OCI-LY7 (cell line): ENCODE data around the gene TRAF3IP1. TPM values are rescaled to one million over a fixed set of nuclear protein-coding genes. Genes with fewer than 3 reads are reported as not detected.

Experiments used
- BruUV-seq: library from RNA; stranded (reverse); fragments of 400-500 nt; replicated peaks from 2 replicates; lab custom pipeline; 2021; lab: Mats Ljungman, UMichigan
- CTCF ChIA-PET: fragments of 300-600 bp; sonication (Branson Sonifier 250); formaldehyde crosslinking; loops from one replicate; lab custom pipeline; 2022; ENCODE audit warnings: antibody characterized with exemption; ENCODE audit not compliant: unreplicated experiment; lab: Charles Lee
- POLR2A ChIA-PET: fragments of 300-600 bp; sonication (Branson Sonifier 250); formaldehyde crosslinking; loops from one replicate; lab custom pipeline; 2022; ENCODE audit warnings: antibody characterized with exemption; lab: Charles Lee
- DNase-seq: peaks from one replicate; pipeline ENCODE4 v3.0.0-alpha.2; 2015; ENCODE audit warnings: low spot score
- H2AFZ ChIP-seq: fragments of 200-600 bp; sonication (generic), shearing (Covaris generic); 2 replicates; pipeline ENCODE4 v1.6.1; 2014; ENCODE audit warnings: mild to moderate bottlenecking, antibody characterized with exemption, low read length, moderate library complexity
- H3K27ac ChIP-seq: fragments of 200-600 bp; sonication (generic); 2 replicates; pipeline ENCODE4 v1.5.1; 2014; ENCODE audit warnings: mixed run types, low read depth, mild to moderate bottlenecking, moderate library complexity, low read length, inconsistent platforms; ENCODE audit not compliant: poor library complexity, severe bottlenecking
- H3K36me3 ChIP-seq: fragments of 200-600 bp; sonication (generic); 2 replicates; pipeline ENCODE4 v1.6.1; 2014; ENCODE audit warnings: mild to moderate bottlenecking, antibody characterized with exemption, low read length, moderate library complexity, mixed read lengths; ENCODE audit not compliant: insufficient read depth
- H3K4me1 ChIP-seq: fragments of 200-600 bp; sonication (generic); 2 replicates; pipeline ENCODE4 v1.5.1; 2014; ENCODE audit warnings: mild to moderate bottlenecking, low read length; ENCODE audit not compliant: insufficient read depth, poor library complexity, severe bottlenecking
- H3K4me2 ChIP-seq: fragments of 200-600 bp; sonication (generic); 2 replicates; pipeline ENCODE4 v1.6.1; 2014; ENCODE audit warnings: mild to moderate bottlenecking, low read length
- H3K4me3 ChIP-seq: fragments of 200-600 bp; sonication (generic); 2 replicates; pipeline ENCODE4 v1.5.1; 2014; ENCODE audit warnings: mild to moderate bottlenecking, low read depth, low read length; ENCODE audit not compliant: poor library complexity, severe bottlenecking
- H3K79me2 ChIP-seq: fragments of 200-600 bp; sonication (generic); 2 replicates; pipeline ENCODE4 v1.6.1; 2016; ENCODE audit warnings: low read depth, mild to moderate bottlenecking, low read length, moderate library complexity, mixed read lengths; ENCODE audit not compliant: insufficient read depth
- H3K9me2 ChIP-seq: fragments of 200-600 bp; sonication (generic); 2 replicates; pipeline ENCODE4 v1.6.1; 2016; ENCODE audit warnings: mild to moderate bottlenecking, low read length, mixed read lengths; ENCODE audit not compliant: insufficient read depth
- H3K9me3 ChIP-seq: fragments of 200-600 bp; sonication (generic); 2 replicates; pipeline ENCODE4 v1.6.1; 2014; ENCODE audit warnings: mild to moderate bottlenecking, mixed run types, low read length, mixed read lengths
- H4K20me1 ChIP-seq: fragments of 200-600 bp; sonication (generic); 2 replicates; pipeline ENCODE4 v1.6.1; 2014; ENCODE audit warnings: mild to moderate bottlenecking, antibody characterized with exemption, low read length, moderate library complexity, mixed read lengths; ENCODE audit not compliant: insufficient read depth
- CTCF ChIP-seq: fragments of 200-600 bp; sonication (generic); conservative IDR thresholded peaks from 2 replicates; pipeline ENCODE4 v1.5.1; 2014; ENCODE audit warnings: mild to moderate bottlenecking, antibody characterized with exemption, low read length, moderate library complexity, mixed read lengths
- EZH2phosphoT487 ChIP-seq: fragments of 200-600 bp; sonication (generic); IDR thresholded peaks from 2 replicates; pipeline ENCODE4 v1.6.1; 2018; ENCODE audit warnings: low read depth, borderline replicate concordance, mild to moderate bottlenecking, mixed run types, antibody characterized with exemption, low read length, moderate library complexity, mixed read lengths
- intact Hi-C: fragments of 100-400 bp; cut with micrococcal nuclease; formaldehyde crosslinking; loops from one replicate; pipeline ENCODE4 v1.10.0; 2022; ENCODE audit not compliant: unreplicated experiment
- total RNA-seq, 2 experiments: library from RNA; depleted of rRNA in 1 of 2; stranded (reverse); fragments of >200 nt in 1 of 2; shearing (Covaris generic) in 1 of 2; gene quantifications; 2 replicates each; pipeline ENCODE4 v1.2.3, GENCODE V29; 2014 to 2022

TRAF3IP1 gene
- total RNA-seq, 2 experiments from 2014 or later, result 8.2 to 13.8 TPM

GRCh38 chr2:238345297-238345968, 25.1 kb downstream of the TRAF3IP1 start:
- Histone ChIP-seq H3K4me2 (no peak overlapping the region), H3K79me2 (no peaks in the 10 kb centered on the region), H3K9me2 (no peaks in the 10 kb centered on the region), H3K4me1 (no peaks in the 10 kb centered on the region), H4K20me1 (no peaks in the 10 kb centered on the region), H3K36me3 (peaks cover 9% of the 10 kb centered on the region; the same call in 1 of the 2 replicates), H3K9me3 (no peaks in the 10 kb centered on the region), H2AFZ (no peak overlapping the region), H3K4me3 (no peak overlapping the region), H3K27ac (no peak overlapping the region)
- no TSS peak for BruUV-seq
- TF ChIP-seq CTCF, result no peak
- TF ChIP-seq EZH2phosphoT487, result no peak
- CTCF ChIA-PET, result no interaction called here
- intact Hi-C loops, result no loop called here
- POLR2A ChIA-PET, result no interaction called here
- DNase-seq, result no peak

- no peak overlapping the region for H3K4me2 ChIP-seq
- ChIA-PET POLR2A (no interaction called here), CTCF (no interaction called here)
- DNase-seq, result no peak
- no peaks in the 10 kb centered on the region for H3K4me1 ChIP-seq
- peaks cover 9% of the 10 kb centered on the region; the same call in 1 of the 2 replicates for H3K36me3 ChIP-seq
- no peaks in the 10 kb centered on the region for H3K79me2 ChIP-seq
- no peaks in the 10 kb centered on the region for H3K9me3 ChIP-seq
- H4K20me1 ChIP-seq, result no peaks in the 10 kb centered on the region
- H3K9me2 ChIP-seq, result no peaks in the 10 kb centered on the region
- TF ChIP-seq EZH2phosphoT487, result no peak
- no peak for TF ChIP-seq CTCF
- H3K27ac ChIP-seq, result no peak overlapping the region
- no peak overlapping the region for H2AFZ ChIP-seq
- intact Hi-C loops, result no loop called here
- H3K4me3 ChIP-seq, result no peak overlapping the region
- BruUV-seq, result no TSS peak
Observed at GRCh38 chr2:238346544-238346943, 26.2 kb downstream of the TRAF3IP1 start.

- ChIA-PET CTCF (no interaction called here), POLR2A (no interaction called here)
- no peak overlapping the region for H3K4me3 ChIP-seq
- H3K27ac ChIP-seq, result no peak overlapping the region
- H3K36me3 ChIP-seq, result peaks cover 9% of the 10 kb centered on the region; the same call in 1 of the 2 replicates
- no peaks in the 10 kb centered on the region for H3K9me2 ChIP-seq
- H3K4me2 ChIP-seq, result no peak overlapping the region
- no peaks in the 10 kb centered on the region for H3K4me1 ChIP-seq
- DNase-seq, result no peak
- no peaks in the 10 kb centered on the region for H4K20me1 ChIP-seq
- no peak overlapping the region for H2AFZ ChIP-seq
- no peak for TF ChIP-seq CTCF
- no peak for TF ChIP-seq EZH2phosphoT487
- intact Hi-C loops, result loop anchor here (10.0 kb wide), 1 partner anchor 434 kb away; no protein-coding TSS in a partner anchor
- H3K79me2 ChIP-seq, result no peaks in the 10 kb centered on the region
- BruUV-seq, result no TSS peak
- H3K9me3 ChIP-seq, result no peaks in the 10 kb centered on the region
Observed at GRCh38 chr2:238350150-238350897, 30.0 kb downstream of the TRAF3IP1 start.
